Mucosa of stomach (tissue), 1 donor: ENCODE measurements around the gene SLC10A3.

Experiments
- H3K27me3 ChIP-seq: one replicate; pipeline ENCODE4 v1.7.0; 2013; ENCODE audit warnings: mild to moderate bottlenecking, low read length; ENCODE audit not compliant: control insufficient read depth, insufficient read depth
- H3K36me3 ChIP-seq: one replicate; pipeline ENCODE4 v1.7.0; 2013; ENCODE audit warnings: low read length; ENCODE audit not compliant: control insufficient read depth, insufficient read depth
- H3K4me1 ChIP-seq: one replicate; pipeline ENCODE4 v1.7.0; 2013; ENCODE audit warnings: mild to moderate bottlenecking, low read length; ENCODE audit not compliant: control insufficient read depth, insufficient read depth
- H3K4me3 ChIP-seq: one replicate; pipeline ENCODE4 v1.7.0; 2013; ENCODE audit warnings: low read length
- H3K9ac ChIP-seq: one replicate; pipeline ENCODE4 v1.7.0; 2013; ENCODE audit warnings: mild to moderate bottlenecking, low read length, moderate library complexity
- H3K9me3 ChIP-seq: one replicate; pipeline ENCODE4 v1.7.0; 2013; ENCODE audit warnings: mild to moderate bottlenecking, low read length, moderate library complexity; ENCODE audit not compliant: control insufficient read depth
- donor health status: Pancreatic carcinoma.

Gene SLC10A3

GRCh38 chrX:154466907-154467306, 23.5 kb downstream of the SLC10A3 start:
- no peaks in the 10 kb centered on the region for H3K36me3 ChIP-seq
- H3K27me3 ChIP-seq, result no peaks in the 10 kb centered on the region
- no peaks in the 10 kb centered on the region for H3K9me3 ChIP-seq
- no peaks in the 10 kb centered on the region for H3K4me1 ChIP-seq
- H3K9ac ChIP-seq, result no peak overlapping the region
- no peak overlapping the region for H3K4me3 ChIP-seq

- Histone ChIP-seq H3K4me3 (no peak overlapping the region), H3K9ac (no peak overlapping the region), H3K36me3 (no peaks in the 10 kb centered on the region), H3K4me1 (no peaks in the 10 kb centered on the region), H3K27me3 (no peaks in the 10 kb centered on the region), H3K9me3 (no peaks in the 10 kb centered on the region)
Measured at GRCh38 chrX:154466036-154466435, 24.4 kb downstream of the SLC10A3 start.

- Histone ChIP-seq H3K36me3 (no peaks in the 10 kb centered on the region), H3K9ac (no peak overlapping the region), H3K9me3 (no peaks in the 10 kb centered on the region), H3K27me3 (no peaks in the 10 kb centered on the region), H3K4me3 (no peak overlapping the region), H3K4me1 (no peaks in the 10 kb centered on the region)
Measured at GRCh38 chrX:154465601-154466000, 24.8 kb downstream of the SLC10A3 start.

- Histone ChIP-seq H3K9me3 (no peaks in the 10 kb centered on the region), H3K9ac (no peak overlapping the region), H3K4me1 (peaks cover under 1% of the 10 kb centered on the region), H3K27me3 (no peaks in the 10 kb centered on the region), H3K4me3 (no peak overlapping the region), H3K36me3 (no peaks in the 10 kb centered on the region)
Measured at GRCh38 chrX:154464806-154465365, 25.5 kb downstream of the SLC10A3 start.

- no peaks in the 10 kb centered on the region for H3K36me3 ChIP-seq
- H3K9ac ChIP-seq, result no peak overlapping the region
- H3K27me3 ChIP-seq, result no peaks in the 10 kb centered on the region
- no peaks in the 10 kb centered on the region for H3K9me3 ChIP-seq
- H3K4me1 ChIP-seq, result peaks cover 4% of the 10 kb centered on the region
- H3K4me3 ChIP-seq, result no peak overlapping the region
Measured at GRCh38 chrX:154463611-154464220, 26.7 kb downstream of the SLC10A3 start.

GRCh38 chrX:154462396-154462795, 28.0 kb downstream of the SLC10A3 start:
- no peaks in the 10 kb centered on the region for H3K9me3 ChIP-seq
- H3K9ac ChIP-seq, result no peak overlapping the region
- peaks cover 4% of the 10 kb centered on the region for H3K4me1 ChIP-seq
- no peaks in the 10 kb centered on the region for H3K36me3 ChIP-seq
- no peak overlapping the region for H3K4me3 ChIP-seq
- no peaks in the 10 kb centered on the region for H3K27me3 ChIP-seq

GRCh38 chrX:154460326-154460725, 30.1 kb downstream of the SLC10A3 start:
- no peak overlapping the region for H3K9ac ChIP-seq
- H3K36me3 ChIP-seq, result no peaks in the 10 kb centered on the region
- H3K4me3 ChIP-seq, result no peak overlapping the region
- peaks cover 4% of the 10 kb centered on the region for H3K4me1 ChIP-seq
- H3K27me3 ChIP-seq, result no peaks in the 10 kb centered on the region
- no peaks in the 10 kb centered on the region for H3K9me3 ChIP-seq

GRCh38 chrX:154459832-154460231, 30.6 kb downstream of the SLC10A3 start:
- H3K9ac ChIP-seq, result no peak overlapping the region
- no peaks in the 10 kb centered on the region for H3K36me3 ChIP-seq
- peaks cover 4% of the 10 kb centered on the region for H3K4me1 ChIP-seq
- H3K9me3 ChIP-seq, result no peaks in the 10 kb centered on the region
- no peaks in the 10 kb centered on the region for H3K27me3 ChIP-seq
- no peak overlapping the region for H3K4me3 ChIP-seq

- no peaks in the 10 kb centered on the region for H3K9me3 ChIP-seq
- no peaks in the 10 kb centered on the region for H3K36me3 ChIP-seq
- H3K4me3 ChIP-seq, result no peak overlapping the region
- H3K9ac ChIP-seq, result peak overlapping the region; percentile 55
- peaks cover 4% of the 10 kb centered on the region for H3K4me1 ChIP-seq
- no peaks in the 10 kb centered on the region for H3K27me3 ChIP-seq
Measured at GRCh38 chrX:154458954-154459778, 31.3 kb downstream of the SLC10A3 start.

- no peaks in the 10 kb centered on the region for H3K27me3 ChIP-seq
- H3K4me1 ChIP-seq, result peaks cover 4% of the 10 kb centered on the region
- H3K36me3 ChIP-seq, result no peaks in the 10 kb centered on the region
- no peaks in the 10 kb centered on the region for H3K9me3 ChIP-seq
- peak within 1 kb of the TSS; percentile 55 for H3K9ac ChIP-seq
- H3K4me3 ChIP-seq, result no peak within 1 kb of the TSS
Measured at GRCh38 chrX:154458116-154458953, 32.1 kb downstream of the SLC10A3 start, which contains the start of gene PLXNA3. PLXNA3 (plus strand) TSS chrX:154458281; CDS start chrX:154460184, 1,903 bp downstream.

- Histone ChIP-seq H3K27me3 (no peaks in the 10 kb centered on the region), H3K9ac (no peak overlapping the region), H3K36me3 (no peaks in the 10 kb centered on the region), H3K4me1 (peaks cover 4% of the 10 kb centered on the region), H3K9me3 (no peaks in the 10 kb centered on the region), H3K4me3 (no peak overlapping the region)
Measured at GRCh38 chrX:154457491-154458115, 32.8 kb downstream of the SLC10A3 start.
